HL-60 (cell line): ENCODE data around the gene SHFL.
A peak's percentile ranks its signal among the peaks of the same experiment; 100 is the strongest.

Experiments used
- DNase-seq, 2 experiments: peaks; one replicate each; pipeline ENCODE4 v3.0.0-alpha.2; 2010 to 2020; ENCODE audit warnings: low read depth in 1 of 2, low spot score in 1 of 2
- H3K27ac ChIP-seq: fragments of 250-450 bp; sonication (Bioruptor Pico); replicated peaks from 2 replicates; pipeline ENCODE4 v1.5.1; 2020; ENCODE audit warnings: mild to moderate bottlenecking, moderate library complexity
- H3K27me3 ChIP-seq: fragments of 250-450 bp; sonication (Bioruptor Pico); 2 replicates; pipeline ENCODE4 v1.5.1; 2021; ENCODE audit warnings: mild to moderate bottlenecking, moderate library complexity; ENCODE audit not compliant: insufficient read depth, poor library complexity, severe bottlenecking
- H3K4me3 ChIP-seq: replicated peaks from 2 replicates; pipeline ENCODE4 v1.5.1; 2011; ENCODE audit warnings: mild to moderate bottlenecking, control low read depth, low read length; ENCODE audit not compliant: insufficient read depth
- CTCF ChIP-seq: IDR thresholded peaks from one replicate; pipeline ENCODE4 v1.5.1; 2011; ENCODE audit warnings: low read length, control low read depth, inconsistent platforms; ENCODE audit not compliant: insufficient read depth
- GABPA ChIP-seq: IDR thresholded peaks from 2 replicates; pipeline ENCODE4 v1.6.1; 2012; ENCODE audit warnings: low read depth
- POLR2AphosphoS5 ChIP-seq: IDR thresholded peaks from 2 replicates; pipeline ENCODE4 v1.6.1; 2012; ENCODE audit warnings: low read depth
- SPI1 ChIP-seq: IDR thresholded peaks from 2 replicates; pipeline ENCODE4 v1.6.1; 2012; ENCODE audit warnings: low read depth, mild to moderate bottlenecking, borderline replicate concordance
- TF ChIP-seq, protein P1 (sequence below): IDR thresholded peaks from 2 replicates; pipeline ENCODE4 v1.6.1; 2012; ENCODE audit warnings: low read depth; ENCODE audit not compliant: insufficient replicate concordance

The SHFL gene

GRCh38 chr19:10096615-10096963 is 10.5 kb downstream of the SHFL start:
- H3K27me3 ChIP-seq: no peaks in the 10 kb centered on the region
- peak overlapping the region; percentile 17; the same call in 1 of the 2 replicates for H3K4me3 ChIP-seq
- DNase-seq: no peak
- TF ChIP-seq, protein P1, sequence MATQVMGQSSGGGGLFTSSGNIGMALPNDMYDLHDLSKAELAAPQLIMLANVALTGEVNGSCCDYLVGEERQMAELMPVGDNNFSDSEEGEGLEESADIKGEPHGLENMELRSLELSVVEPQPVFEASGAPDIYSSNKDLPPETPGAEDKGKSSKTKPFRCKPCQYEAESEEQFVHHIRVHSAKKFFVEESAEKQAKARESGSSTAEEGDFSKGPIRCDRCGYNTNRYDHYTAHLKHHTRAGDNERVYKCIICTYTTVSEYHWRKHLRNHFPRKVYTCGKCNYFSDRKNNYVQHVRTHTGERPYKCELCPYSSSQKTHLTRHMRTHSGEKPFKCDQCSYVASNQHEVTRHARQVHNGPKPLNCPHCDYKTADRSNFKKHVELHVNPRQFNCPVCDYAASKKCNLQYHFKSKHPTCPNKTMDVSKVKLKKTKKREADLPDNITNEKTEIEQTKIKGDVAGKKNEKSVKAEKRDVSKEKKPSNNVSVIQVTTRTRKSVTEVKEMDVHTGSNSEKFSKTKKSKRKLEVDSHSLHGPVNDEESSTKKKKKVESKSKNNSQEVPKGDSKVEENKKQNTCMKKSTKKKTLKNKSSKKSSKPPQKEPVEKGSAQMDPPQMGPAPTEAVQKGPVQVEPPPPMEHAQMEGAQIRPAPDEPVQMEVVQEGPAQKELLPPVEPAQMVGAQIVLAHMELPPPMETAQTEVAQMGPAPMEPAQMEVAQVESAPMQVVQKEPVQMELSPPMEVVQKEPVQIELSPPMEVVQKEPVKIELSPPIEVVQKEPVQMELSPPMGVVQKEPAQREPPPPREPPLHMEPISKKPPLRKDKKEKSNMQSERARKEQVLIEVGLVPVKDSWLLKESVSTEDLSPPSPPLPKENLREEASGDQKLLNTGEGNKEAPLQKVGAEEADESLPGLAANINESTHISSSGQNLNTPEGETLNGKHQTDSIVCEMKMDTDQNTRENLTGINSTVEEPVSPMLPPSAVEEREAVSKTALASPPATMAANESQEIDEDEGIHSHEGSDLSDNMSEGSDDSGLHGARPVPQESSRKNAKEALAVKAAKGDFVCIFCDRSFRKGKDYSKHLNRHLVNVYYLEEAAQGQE: no peak
- no peak for TF ChIP-seq GABPA
- no peak for TF ChIP-seq POLR2AphosphoS5
- no peak for TF ChIP-seq SPI1
- no peak for TF ChIP-seq CTCF
- peak overlapping the region; percentile 65 for H3K27ac ChIP-seq

DNA sequence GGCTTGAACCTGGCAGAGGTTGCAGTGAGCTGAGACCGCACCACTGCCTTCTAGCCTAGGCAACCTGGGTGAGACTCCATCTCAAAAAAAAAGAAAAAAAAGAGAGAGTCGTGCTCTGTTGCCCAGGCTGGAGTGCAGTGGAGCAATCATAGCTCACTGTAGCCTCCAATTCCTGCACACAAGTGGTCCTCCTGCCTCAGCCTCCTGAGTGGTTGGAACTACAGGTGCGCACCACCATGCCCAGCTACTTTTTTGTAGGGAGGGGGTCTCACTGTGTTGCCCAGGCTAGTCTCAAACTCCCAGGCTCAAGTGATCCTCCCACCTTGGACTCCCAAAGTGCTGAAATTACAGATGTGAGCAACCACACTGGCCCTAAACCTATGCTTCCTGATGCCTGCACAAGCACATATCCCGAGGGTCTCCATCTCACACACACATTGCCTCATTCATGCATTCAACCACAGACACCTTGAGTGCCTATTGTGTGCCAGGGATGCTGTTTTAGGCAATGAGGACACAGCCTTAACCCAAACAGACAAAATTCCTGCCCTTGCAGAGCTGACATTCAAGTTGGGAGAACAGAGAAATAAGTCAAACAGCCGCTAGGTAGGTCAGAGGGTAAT is 14.2 kb downstream of the SHFL start:
- DNase-seq: no peak
- TF ChIP-seq SPI1: no peak
- TF ChIP-seq POLR2AphosphoS5: no peak
- TF ChIP-seq, protein P1: no peak
- TF ChIP-seq GABPA: no peak
- no peak for TF ChIP-seq CTCF
- H3K27me3 ChIP-seq: no peaks in the 10 kb centered on the region
- H3K27ac ChIP-seq: no peak overlapping the region
- H3K4me3 ChIP-seq: no peak overlapping the region

DNA sequence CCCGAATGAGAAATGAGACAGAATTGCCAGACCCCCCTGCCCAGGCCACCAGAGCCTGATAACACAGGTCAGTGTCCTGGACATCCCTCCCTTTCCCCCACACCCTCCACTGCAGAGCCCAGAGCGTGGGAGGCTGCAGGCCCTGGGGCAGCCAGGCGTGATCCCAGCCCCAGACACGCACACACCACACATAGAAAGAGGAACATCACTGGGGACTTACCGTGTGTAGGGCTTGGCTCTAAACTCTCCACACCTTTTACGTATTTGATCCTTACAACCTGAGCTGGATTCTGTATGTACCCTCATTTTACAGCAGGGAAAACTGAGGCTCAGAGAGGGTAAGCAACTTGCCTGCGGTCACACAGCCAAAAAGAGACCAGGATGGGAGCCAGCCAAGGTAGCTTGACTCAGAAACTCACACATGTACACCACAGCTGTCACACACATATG is 16.7 kb downstream of the SHFL start:
- TF ChIP-seq GABPA (no peak), CTCF (no peak), POLR2AphosphoS5 (peak; percentile 64; the same call in 1 of the 2 replicates), SPI1 (peak; percentile 44; the same call in 1 of the 2 replicates)
- TF ChIP-seq, protein P1: no peak
- peak overlapping the region; percentile 95 for H3K27ac ChIP-seq
- no peak overlapping the region for H3K4me3 ChIP-seq
- peak in 1 of 2 experiments; percentile 83 for DNase-seq
- no peaks in the 10 kb centered on the region for H3K27me3 ChIP-seq
